HCT116 (cell line): ENCODE results near the gene FOXN3. TPM values are rescaled to one million over a fixed set of nuclear protein-coding genes. Genes with fewer than 3 reads are reported as not detected.

Source experiments
- ATAC-seq: fragments of 200-7000 bp; cut with Tn5 transposase; 2 replicates; pipeline ENCODE4 v1.9.1; 2020; ENCODE audit warnings: mild to moderate bottlenecking, moderate library complexity
- BruUV-seq: library from RNA; stranded (reverse); fragments of 400-500 nt; replicated peaks from 2 replicates; lab custom pipeline; 2021; lab: Mats Ljungman, UMichigan
- CTCF ChIA-PET: fragments of 300-600 bp; sonication (Branson Sonifier 250); formaldehyde crosslinking; loops from one replicate; lab custom pipeline; 2021; ENCODE audit warnings: antibody characterized with exemption; lab: Charles Lee
- POLR2A ChIA-PET: fragments of 300-600, 350-600 bp; sonication (Branson Sonifier 250); formaldehyde crosslinking; loops from one replicate; lab custom pipeline; 2021; ENCODE audit warnings: antibody characterized with exemption; lab: Charles Lee
- RAD21 ChIA-PET, 2 experiments: fragments of 300-600 bp; sonication (Branson Sonifier 250); formaldehyde crosslinking; loops; one replicate each; lab custom pipeline; 2023; ENCODE audit warnings: low total read pairs in 2 of 2; ENCODE audit not compliant: uncharacterized antibody in 2 of 2, unreplicated experiment in 2 of 2, low non-redundant PET in 1 of 2; lab: Charles Lee
- DNase-seq: peaks from one replicate; pipeline ENCODE4 v3.0.0-alpha.2; 2010; ENCODE audit warnings: low read depth, low spot score
- H2AFZ ChIP-seq: fragments of 200-600 bp; shearing (Covaris generic), sonication (generic); 2 replicates; pipeline ENCODE4 v1.6.1; 2017; ENCODE audit warnings: low read depth, mixed run types, mixed read lengths, antibody characterized with exemption, low read length; ENCODE audit not compliant: poor library complexity, severe bottlenecking
- H3K27ac ChIP-seq: 2 replicates; pipeline ENCODE4 v1.5.1; 2012; ENCODE audit warnings: low read depth, low read length
- H3K27me3 ChIP-seq: fragments of 200-600 bp; sonication (generic); 2 replicates; pipeline ENCODE4 v1.6.1; 2016; ENCODE audit warnings: mixed run types, low read length, mixed read lengths; ENCODE audit not compliant: insufficient read depth
- H3K36me3 ChIP-seq, 2 experiments: fragments of 200-500 bp in 1 of 2; fragments of 200-600 bp in 1 of 2; sonication (Bioruptor generic) in 1 of 2; sonication (generic) in 1 of 2; 2 replicates each; pipeline versions ENCODE4 v1.5.1 to v1.6.1; 2014 to 2016; ENCODE audit warnings: low read length in 2 of 2, inconsistent platforms in 1 of 2, mixed read lengths in 1 of 2, mixed run types in 1 of 2; ENCODE audit not compliant: insufficient read depth in 2 of 2, control insufficient read depth in 1 of 2
- H3K4me1 ChIP-seq, 2 experiments: fragments of 200-600 bp in 1 of 2; sonication (generic) in 1 of 2; 2 replicates each; pipeline versions ENCODE4 v1.5.1 to v1.6.1; 2012 to 2017; ENCODE audit warnings: low read length in 2 of 2, inconsistent platforms in 1 of 2, mild to moderate bottlenecking in 1 of 2, mixed read lengths in 1 of 2, mixed run types in 1 of 2, moderate library complexity in 1 of 2; ENCODE audit not compliant: insufficient read depth in 2 of 2, control insufficient read depth in 1 of 2
- H3K4me2 ChIP-seq: fragments of 200-600 bp; sonication (generic); 2 replicates; pipeline ENCODE4 v1.6.1; 2017; ENCODE audit warnings: mixed run types, low read length, mixed read lengths
- H3K4me3 ChIP-seq, 2 experiments: fragments of 200-600 bp in 1 of 2; sonication (generic) in 1 of 2; replicated peaks in 1 of 2; 2 replicates each; pipeline ENCODE4 v1.5.1; 2011 to 2016; ENCODE audit warnings: low read length in 2 of 2, control low read depth in 1 of 2, low read depth in 1 of 2, mild to moderate bottlenecking in 1 of 2, mixed read lengths in 1 of 2, mixed run types in 1 of 2
- H3K79me2 ChIP-seq: fragments of 200-600 bp; sonication (generic); 2 replicates; pipeline ENCODE4 v1.6.1; 2017; ENCODE audit warnings: mild to moderate bottlenecking, mixed run types, low read length, moderate library complexity, mixed read lengths; ENCODE audit not compliant: insufficient read depth
- H3K9ac ChIP-seq: fragments of 200-600 bp; sonication (generic); 2 replicates; pipeline ENCODE4 v1.6.1; 2016; ENCODE audit warnings: low read length, mixed read lengths
- H3K9me2 ChIP-seq: fragments of 200-600 bp; sonication (generic), shearing (Covaris generic); 2 replicates; pipeline ENCODE4 v1.6.1; 2017; ENCODE audit warnings: mixed run types, mild to moderate bottlenecking, moderate library complexity; ENCODE audit not compliant: insufficient read depth
- H3K9me3 ChIP-seq, 2 experiments: fragments of 200-500 bp in 1 of 2; fragments of 200-600 bp in 1 of 2; sonication (Bioruptor generic) in 1 of 2; sonication (generic) in 1 of 2; 2 replicates each; pipeline ENCODE4 v1.6.1; 2014 to 2017; ENCODE audit warnings: low read length in 2 of 2, mixed read lengths in 2 of 2, inconsistent platforms in 1 of 2, low read depth in 1 of 2, mild to moderate bottlenecking in 1 of 2, mixed run types in 1 of 2, moderate library complexity in 1 of 2; ENCODE audit not compliant: control insufficient read depth in 1 of 2, insufficient read depth in 1 of 2
- H4K20me1 ChIP-seq: fragments of 200-600 bp; sonication (generic), shearing (Covaris generic); 2 replicates; pipeline ENCODE4 v1.6.1; 2017; ENCODE audit warnings: mixed run types, mild to moderate bottlenecking, moderate library complexity; ENCODE audit not compliant: insufficient read depth
- ATF3 ChIP-seq: IDR thresholded peaks from 2 replicates; pipeline ENCODE4 v1.6.1; 2012
- CBX3 ChIP-seq: IDR thresholded peaks from 2 replicates; pipeline ENCODE4 v1.6.1; 2012; ENCODE audit warnings: low read depth
- CEBPB ChIP-seq: IDR thresholded peaks from 2 replicates; pipeline ENCODE4 v1.6.1; 2012; ENCODE audit warnings: low read depth
- EGR1 ChIP-seq: IDR thresholded peaks from 2 replicates; pipeline ENCODE4 v1.6.1; 2012; ENCODE audit warnings: low read depth
- ELF1 ChIP-seq: IDR thresholded peaks from 2 replicates; pipeline ENCODE4 v1.6.1; 2012; ENCODE audit warnings: low read depth, borderline replicate concordance
- EZH2 ChIP-seq: fragments of 200-600 bp; sonication (generic); IDR thresholded peaks from 2 replicates; pipeline ENCODE4 v1.6.1; 2017; ENCODE audit warnings: antibody characterized with exemption, mixed run types
- FOSL1 ChIP-seq: IDR thresholded peaks from 2 replicates; pipeline ENCODE4 v1.6.1; 2012; ENCODE audit warnings: low read depth
- JUND ChIP-seq: IDR thresholded peaks from 2 replicates; pipeline ENCODE4 v1.6.1; 2012
- POLR2A ChIP-seq: IDR thresholded peaks from 2 replicates; pipeline ENCODE4 v1.7.0; 2011; ENCODE audit warnings: borderline replicate concordance; ENCODE audit not compliant: insufficient read depth, insufficient read length; ENCODE audit errors: extremely low read depth
- POLR2AphosphoS5 ChIP-seq: IDR thresholded peaks from 2 replicates; pipeline ENCODE4 v1.6.1; 2011; ENCODE audit warnings: mild to moderate bottlenecking, low read depth, low read length, moderate library complexity
- RAD21 ChIP-seq: IDR thresholded peaks from 2 replicates; pipeline ENCODE4 v1.6.1; 2012; ENCODE audit warnings: low read depth, mild to moderate bottlenecking
- REST ChIP-seq: IDR thresholded peaks from 2 replicates; pipeline ENCODE4 v1.6.1; 2012; ENCODE audit warnings: low read depth
- SRF ChIP-seq: IDR thresholded peaks from 2 replicates; pipeline ENCODE4 v1.6.1; 2012; ENCODE audit warnings: low read depth
- TCF7L2 ChIP-seq: IDR thresholded peaks from 2 replicates; pipeline ENCODE4 v1.7.0; 2011; ENCODE audit warnings: borderline replicate concordance, inconsistent platforms; ENCODE audit not compliant: insufficient read depth, insufficient read length; ENCODE audit errors: extremely low read depth
- YY1 ChIP-seq: IDR thresholded peaks from 2 replicates; pipeline ENCODE4 v1.6.1; 2011; ENCODE audit warnings: low read length, low read depth, moderate library complexity, mild to moderate bottlenecking; ENCODE audit not compliant: insufficient replicate concordance; ENCODE audit errors: extremely low read depth
- ZBTB33 ChIP-seq: IDR thresholded peaks from 2 replicates; pipeline ENCODE4 v1.6.1; 2011; ENCODE audit warnings: mild to moderate bottlenecking, low read length, moderate library complexity; ENCODE audit not compliant: insufficient replicate concordance; ENCODE audit errors: extremely low read depth
- ZFX ChIP-seq: fragments of 450-650 bp; IDR thresholded peaks from 2 replicates; pipeline ENCODE4 v1.6.1; 2017
- ZNF274 ChIP-seq: fragments of 200-500 bp; sonication (Bioruptor generic); IDR thresholded peaks from 2 replicates; pipeline ENCODE4 v1.6.1; 2014; ENCODE audit warnings: mild to moderate bottlenecking, low read depth, low read length, inconsistent platforms
- intact Hi-C: fragments of 100-400 bp; cut with micrococcal nuclease; formaldehyde crosslinking; loops from 2 replicates; pipeline ENCODE4 v1.10.0; 2022
- total RNA-seq: library from RNA; stranded (reverse); gene quantifications from one replicate; pipeline ENCODE4 v1.2.1, GENCODE V29; 2021; ENCODE audit not compliant: unreplicated experiment

FOXN3 gene
- total RNA-seq, 1 experiment from 2014 or later: 20.0 TPM

- intact Hi-C loops: loop anchor here (5.0 to 10.0 kb wide), 2 partner anchors 200 to 522 kb away; no protein-coding TSS in a partner anchor
- ATAC-seq (no peak), DNase-seq (no peak)
- Histone ChIP-seq H3K27me3 (no peaks in the 10 kb centered on the region), H3K36me3 (no peaks in the 10 kb centered on the region), H3K79me2 (no peaks in the 10 kb centered on the region), H3K4me3 (no peak overlapping the region), H4K20me1 (no peaks in the 10 kb centered on the region), H3K9me3 (no peaks in the 10 kb centered on the region), H2AFZ (no peak overlapping the region), H3K27ac (no peak overlapping the region), H3K9me2 (no peaks in the 10 kb centered on the region), H3K4me1 (no peaks in the 10 kb centered on the region), H3K4me2 (no peak overlapping the region), H3K9ac (no peak overlapping the region)
- POLR2A ChIA-PET: no interaction called here
- TF ChIP-seq ATF3 (no peak), EGR1 (no peak), FOSL1 (no peak), CEBPB (no peak), POLR2A (no peak), CBX3 (no peak), JUND (no peak), ELF1 (no peak), RAD21 (no peak), TCF7L2 (no peak), REST (no peak), YY1 (no peak), SRF (no peak), ZBTB33 (no peak), EZH2 (no peak), POLR2AphosphoS5 (no peak), ZFX (no peak), ZNF274 (no peak)
- CTCF ChIA-PET: no interaction called here
- RAD21 ChIA-PET: no interaction called here
- no TSS peak for BruUV-seq
Observed at GRCh38 chr14:89242652-89243279, 174.3 kb downstream of the FOXN3 start.
